K562 (cell line): Measurements from ENCODE around the gene CTBP2. TPM values are rescaled to one million over a fixed set of nuclear protein-coding genes. Genes with fewer than 3 reads are reported as not detected.
A peak's percentile ranks its signal among the peaks of the same experiment; 100 is the strongest.

ENCODE experiments used
- BHLHE40 ChIP-seq: IDR thresholded peaks from 2 replicates; pipeline ENCODE4 v1.6.1; 2011; ENCODE audit warnings: low read length, improper control_type of control experiment
- C11orf30 ChIP-seq: fragments of 450-650 bp; IDR thresholded peaks from 2 replicates; pipeline ENCODE4 v1.6.1; 2016; ENCODE audit warnings: low read depth, mild to moderate bottlenecking
- CBFA2T2 ChIP-seq: fragments of 450-650 bp; conservative IDR thresholded peaks from 2 replicates; pipeline ENCODE4 v1.6.1; 2017; ENCODE audit warnings: mild to moderate bottlenecking
- CBFA2T3 ChIP-seq: fragments of 450-650 bp; IDR thresholded peaks from 2 replicates; pipeline ENCODE4 v1.6.1; 2017
- EP300 ChIP-seq: IDR thresholded peaks from 2 replicates; pipeline ENCODE4 v1.6.1; 2012; ENCODE audit warnings: low read length, improper control_type of control experiment
- FOXA1 ChIP-seq: fragments of 450-650 bp; IDR thresholded peaks from 2 replicates; pipeline ENCODE4 v1.6.1; 2016; ENCODE audit warnings: mild to moderate bottlenecking, borderline replicate concordance
- GATA2 ChIP-seq: sonication (generic); formaldehyde crosslinking; IDR thresholded peaks from 2 replicates; pipeline ENCODE4 v1.4.0; 2020; ENCODE audit warnings: mild to moderate bottlenecking, missing genetic modification reagents
- GTF2A2 ChIP-seq: IDR thresholded peaks from 2 replicates; pipeline ENCODE4 v1.6.1; 2016; ENCODE audit warnings: mild to moderate bottlenecking, missing genetic modification characterization, missing compliant biosample characterization
- GTF2E2 ChIP-seq: fragments of 200-800 bp; sonication (Bioruptor generic); IDR thresholded peaks from 2 replicates; pipeline ENCODE4 v1.6.1; 2016; ENCODE audit warnings: missing genetic modification characterization, missing compliant biosample characterization
- HDAC1 ChIP-seq, 2 experiments: fragments of 450-650 bp; IDR thresholded peaks; 2 replicates each; pipeline ENCODE4 v1.6.1; 2016 to 2017; ENCODE audit warnings: inconsistent platforms in 1 of 2, mild to moderate bottlenecking in 1 of 2, moderate library complexity in 1 of 2
- JUND ChIP-seq, 2 experiments: IDR thresholded peaks; 2 replicates in 1 of 2; 3 replicates in 1 of 2; pipeline ENCODE4 v1.6.1; 2011; ENCODE audit warnings: borderline replicate concordance in 2 of 2, low read depth in 2 of 2, low read length in 2 of 2, improper control_type of control experiment in 1 of 2, missing biosample characterization in 1 of 2, missing genetic modification characterization in 1 of 2, missing genetic modification reagents in 1 of 2
- MCM2 ChIP-seq: fragments of 450-650 bp; IDR thresholded peaks from 2 replicates; pipeline ENCODE4 v1.6.1; 2017; ENCODE audit warnings: low read depth, mild to moderate bottlenecking
- NFIC ChIP-seq: fragments of 450-650 bp; IDR thresholded peaks from 2 replicates; pipeline ENCODE4 v1.6.1; 2017; ENCODE audit warnings: mild to moderate bottlenecking, inconsistent platforms
- RBM22 ChIP-seq: fragments of 200-400 bp; formaldehyde crosslinking; IDR thresholded peaks from 2 replicates; pipeline ENCODE4 v1.6.1; 2018; ENCODE audit warnings: low read length, low read depth; ENCODE audit not compliant: poor library complexity, severe bottlenecking
- RCOR1 ChIP-seq, 2 experiments: IDR thresholded peaks; 2 replicates each; pipeline ENCODE4 v1.6.1; 2012; ENCODE audit warnings: low read depth in 2 of 2, low read length in 2 of 2, borderline replicate concordance in 1 of 2, improper control_type of control experiment in 1 of 2
- SMAD4 ChIP-seq: fragments of 250-450 bp; sonication (Bioruptor Pico); conservative IDR thresholded peaks from 2 replicates; pipeline ENCODE4 v1.8.0; 2021; ENCODE audit warnings: inconsistent platforms, mild to moderate bottlenecking, moderate library complexity
- SMARCE1 ChIP-seq: fragments of 450-650 bp; IDR thresholded peaks from 2 replicates; pipeline ENCODE4 v1.7.1; 2016; ENCODE audit warnings: mild to moderate bottlenecking
- STAT5A ChIP-seq: IDR thresholded peaks from 2 replicates; pipeline ENCODE4 v1.6.1; 2012; ENCODE audit warnings: low read length, inconsistent platforms, borderline replicate concordance
- TBL1XR1 ChIP-seq, 2 experiments: IDR thresholded peaks; 2 replicates each; pipeline ENCODE4 v1.6.1; 2012; ENCODE audit warnings: improper control_type of control experiment in 2 of 2, low read length in 2 of 2, mild to moderate bottlenecking in 1 of 2
- TCF3 ChIP-seq: sonication (generic); formaldehyde crosslinking; IDR thresholded peaks from 2 replicates; pipeline ENCODE4 v1.4.0; 2020; ENCODE audit warnings: mild to moderate bottlenecking, missing genetic modification reagents
- TRIM24 ChIP-seq, 2 experiments: fragments of 450-650 bp; IDR thresholded peaks; 2 replicates each; pipeline ENCODE4 v1.6.1; 2016
- YBX1 ChIP-seq: fragments of 450-650 bp; IDR thresholded peaks from 2 replicates; pipeline ENCODE4 v1.7.1; 2016; ENCODE audit warnings: mild to moderate bottlenecking
- ZEB2 ChIP-seq: fragments of 450-650 bp; IDR thresholded peaks from 2 replicates; pipeline ENCODE4 v1.6.1; 2016
- ZFP36 ChIP-seq: fragments of 150-350 bp; IDR thresholded peaks from 2 replicates; pipeline ENCODE4 v1.6.1; 2018; ENCODE audit warnings: low read length, low read depth; ENCODE audit not compliant: partially characterized antibody
- polyA plus RNA-seq, 8 experiments: library from polyadenylated mRNA; depleted of rRNA in 4 of 8; stranded (reverse) in 5 of 8; unstranded in 3 of 8; fragments of >200 nt; fragmentation: Nextera tagmentation in 2 of 8; fragmentation: Illumina TruSeq in 1 of 8; extraction: Ambion mirVana in 2 of 8; extraction: Trizol in 1 of 8; gene quantifications; 2 replicates each; pipeline versions ENCODE4 v1.2.1 to v1.2.3, GENCODE V29; 2011 to 2014; ENCODE audit warnings: inconsistent platforms in 1 of 8, missing spikeins in 1 of 8
- total RNA-seq, 7 experiments: library from RNA; depleted of rRNA in 6 of 7; stranded (reverse); fragments of >200 nt in 6 of 7; fragmentation: Illumina TruSeq in 2 of 7; extraction: Trizol in 2 of 7; gene quantifications; 2 replicates each; pipeline versions ENCODE4 v1.2.1 to v1.2.3, GENCODE V29; 2011 to 2021; ENCODE audit warnings: low replicate concordance in 1 of 7
- TF ChIP-seq, protein P1 (sequence below), 2 experiments: IDR thresholded peaks in 1 of 2; conservative IDR thresholded peaks in 1 of 2; 2 replicates each; pipeline ENCODE4 v1.6.1; 2016; ENCODE audit warnings: low read depth in 2 of 2, mild to moderate bottlenecking in 1 of 2, missing compliant biosample characterization in 1 of 2, missing genetic modification characterization in 1 of 2, moderate library complexity in 1 of 2

The CTBP2 gene
- total and polyA plus RNA-seq, 9 of the 15 experiments (the other 6 are each of a cell fraction or from before 2014, with no cell fraction given), result 1.3 to 8.8 (median 5.1) TPM

GRCh38 chr10:124946945-124947344 is 213.4 kb downstream of the CTBP2 start (continued):
- TF ChIP-seq, protein P1, sequence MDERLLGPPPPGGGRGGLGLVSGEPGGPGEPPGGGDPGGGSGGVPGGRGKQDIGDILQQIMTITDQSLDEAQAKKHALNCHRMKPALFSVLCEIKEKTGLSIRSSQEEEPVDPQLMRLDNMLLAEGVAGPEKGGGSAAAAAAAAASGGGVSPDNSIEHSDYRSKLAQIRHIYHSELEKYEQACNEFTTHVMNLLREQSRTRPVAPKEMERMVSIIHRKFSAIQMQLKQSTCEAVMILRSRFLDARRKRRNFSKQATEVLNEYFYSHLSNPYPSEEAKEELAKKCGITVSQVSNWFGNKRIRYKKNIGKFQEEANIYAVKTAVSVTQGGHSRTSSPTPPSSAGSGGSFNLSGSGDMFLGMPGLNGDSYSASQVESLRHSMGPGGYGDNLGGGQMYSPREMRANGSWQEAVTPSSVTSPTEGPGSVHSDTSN (CRISPR knock-in tag; IDR thresholded peaks at IDR 0.05; ENCODE audit: low read depth), result no peak
- TF ChIP-seq, protein P1 (tag; conservative IDR thresholded peaks at IDR 0.05; ENCODE audit: low read depth), result peak; percentile 73
- TF ChIP-seq BHLHE40 (peak; percentile 31; the same call in 1 of the 2 replicates), RBM22 (peak; percentile 49), ZFP36 (no peak), NFIC (peak; percentile 71), RCOR1 (IDR thresholded peaks at IDR 0.05; ENCODE audit: borderline replicate concordance in 1 of 2, low read depth in 2 of 2, low read length in 2 of 2) (peak; percentile 18 to 86; a peak in 2 of 4 replicates), C11orf30 (0 out of 2 replicates have a peak, but pooled peaks have one; percentile 14), MCM2 (no peak), HDAC1 (IDR thresholded peaks at IDR 0.05) (peak in 1 of 2 experiments; percentile 53; a peak in 1 of 4 replicates), FOXA1 (peak; percentile 87), EP300 (peak; percentile 80), TRIM24 (IDR thresholded peaks at IDR 0.05) (peak in 1 of 2 experiments; percentile 62; a peak in 1 of 4 replicates), JUND (IDR thresholded peaks at IDR 0.05; ENCODE audit: borderline replicate concordance, low read depth, low read length) (0 out of 2 replicates have a peak, but pooled peaks have one; percentile 7), JUND (tag; IDR thresholded peaks at IDR 0.05; ENCODE audit: borderline replicate concordance, low read depth, low read length) (no peak; the same call in 2 of the 3 replicates), YBX1 (no peak), STAT5A (peak; percentile 69), GTF2A2 (tag) (no peak), CBFA2T2 (peak; percentile 88), CBFA2T3 (peak; percentile 94), ZEB2 (0 out of 2 replicates have a peak, but pooled peaks have one; percentile 46), GATA2 (CRISPR knock-in tag) (peak; percentile 34; the same call in 1 of the 2 replicates), TCF3 (CRISPR knock-in tag) (peak; percentile 93), TBL1XR1 (IDR thresholded peaks at IDR 0.05; ENCODE audit: low read length in 2 of 2) (peak in 1 of 2 experiments; percentile 67; a peak in 1 of 4 replicates), SMARCE1 (peak; percentile 81), SMAD4 (peak; percentile 25; the same call in 1 of the 2 replicates), GTF2E2 (tag) (no peak)
